Kidney capillary endothelial cell (primary cell): ENCODE measurements around the gene FOXI1.
"Not testable (repeated sequence)": the region's sequence is repeated elsewhere in the genome, so short reads cannot be mapped to it uniquely, and the experiment has no call there.

Source experiments
- DNase-seq: peaks from one replicate; pipeline ENCODE4 v3.0.0-alpha.2; 2018; ENCODE audit warnings: low spot score

The FOXI1 gene

DNA sequence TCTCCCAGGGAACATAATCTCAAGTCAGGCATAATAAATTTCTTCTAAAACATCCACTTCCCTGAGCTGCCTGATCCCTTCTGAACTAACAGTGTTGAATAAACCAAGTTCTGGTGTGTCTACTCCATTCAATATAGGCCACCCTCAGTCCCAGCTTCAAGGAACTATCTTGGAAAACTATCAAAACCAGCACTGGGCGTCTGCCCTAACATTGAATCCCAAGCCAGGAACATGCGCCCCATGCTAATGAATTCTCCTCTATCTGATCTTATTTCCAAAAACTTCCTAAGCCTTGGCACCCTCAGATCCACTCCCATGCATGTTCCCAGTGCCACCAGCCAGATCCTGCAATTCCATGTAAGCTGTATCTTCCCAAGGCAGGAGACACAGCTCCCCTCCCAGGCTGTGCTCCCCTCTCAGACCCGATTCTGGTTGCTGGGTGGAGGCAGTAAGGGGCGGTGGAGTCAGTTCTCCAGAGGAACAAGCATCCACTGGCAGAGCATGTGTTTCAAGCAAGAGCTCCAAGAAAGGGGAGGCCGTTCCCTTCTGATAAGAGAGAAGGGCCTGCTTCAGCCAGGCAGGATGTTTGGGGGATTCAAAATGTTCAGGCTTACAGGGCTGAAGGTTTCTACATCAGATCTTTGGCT, 13.1 kb upstream of the FOXI1 start:
- DNase-seq: no peak

DNA sequence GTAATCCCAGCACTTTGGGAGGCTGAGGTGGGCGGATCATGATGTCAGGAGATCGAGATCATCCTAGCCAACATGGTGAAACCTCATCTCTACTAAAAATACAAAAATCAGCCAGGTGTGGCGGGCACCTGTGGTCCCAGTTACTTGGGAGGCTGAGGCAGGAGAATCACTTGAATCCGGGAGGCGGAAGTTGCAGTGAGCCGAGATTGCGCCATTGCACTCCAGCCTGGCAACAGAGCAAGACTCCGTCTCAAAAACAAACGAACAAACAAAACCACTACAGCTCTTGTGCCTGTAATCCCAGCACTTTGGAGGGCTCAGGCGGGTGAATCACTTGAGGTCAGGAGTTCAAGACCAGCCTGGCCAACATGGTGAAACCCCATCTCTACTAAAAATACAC, 11.4 kb upstream of the FOXI1 start:
- not testable (repeated sequence) for DNase-seq

DNA sequence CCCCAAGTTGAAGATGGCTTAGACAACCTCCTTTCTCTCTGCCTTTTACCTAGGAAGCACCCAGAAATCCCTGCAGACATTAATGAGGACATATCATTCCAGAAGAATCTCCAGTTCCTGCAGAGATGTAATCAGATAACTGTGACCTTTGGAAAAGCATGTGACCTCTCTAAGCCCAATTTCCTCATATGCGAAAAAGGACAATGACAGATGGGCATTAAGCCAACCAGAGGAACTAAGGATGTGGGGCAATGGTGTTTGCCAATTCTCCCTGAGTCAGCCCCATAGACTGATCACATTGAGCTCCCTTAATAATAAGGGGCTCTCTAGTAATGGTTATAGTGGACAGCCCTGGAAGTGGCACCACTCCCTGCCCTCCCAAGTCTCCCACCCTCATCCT, 10.1 kb upstream of the FOXI1 start:
- DNase-seq: peak; percentile 48

DNA sequence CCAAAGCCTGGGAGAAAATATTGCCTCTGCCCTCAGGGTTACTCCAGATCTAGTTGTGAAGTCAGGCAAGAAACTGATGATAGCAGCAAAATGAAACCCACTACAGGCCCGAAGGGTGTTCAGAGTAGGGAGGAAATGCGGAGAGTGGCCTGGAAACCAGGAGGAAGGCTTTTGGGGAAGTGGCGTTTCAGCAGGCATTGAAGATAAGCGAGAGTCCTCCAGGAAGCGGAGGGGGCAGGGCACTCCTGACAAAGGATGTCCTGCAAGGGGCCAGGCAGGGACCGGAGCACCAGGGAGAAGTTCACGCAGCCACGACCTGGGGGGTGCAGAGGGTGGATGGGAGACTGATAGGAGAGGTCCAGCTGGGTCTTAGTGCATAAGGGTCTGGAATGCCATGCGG, 7.8 kb upstream of the FOXI1 start:
- DNase-seq: peak; percentile 24

DNA sequence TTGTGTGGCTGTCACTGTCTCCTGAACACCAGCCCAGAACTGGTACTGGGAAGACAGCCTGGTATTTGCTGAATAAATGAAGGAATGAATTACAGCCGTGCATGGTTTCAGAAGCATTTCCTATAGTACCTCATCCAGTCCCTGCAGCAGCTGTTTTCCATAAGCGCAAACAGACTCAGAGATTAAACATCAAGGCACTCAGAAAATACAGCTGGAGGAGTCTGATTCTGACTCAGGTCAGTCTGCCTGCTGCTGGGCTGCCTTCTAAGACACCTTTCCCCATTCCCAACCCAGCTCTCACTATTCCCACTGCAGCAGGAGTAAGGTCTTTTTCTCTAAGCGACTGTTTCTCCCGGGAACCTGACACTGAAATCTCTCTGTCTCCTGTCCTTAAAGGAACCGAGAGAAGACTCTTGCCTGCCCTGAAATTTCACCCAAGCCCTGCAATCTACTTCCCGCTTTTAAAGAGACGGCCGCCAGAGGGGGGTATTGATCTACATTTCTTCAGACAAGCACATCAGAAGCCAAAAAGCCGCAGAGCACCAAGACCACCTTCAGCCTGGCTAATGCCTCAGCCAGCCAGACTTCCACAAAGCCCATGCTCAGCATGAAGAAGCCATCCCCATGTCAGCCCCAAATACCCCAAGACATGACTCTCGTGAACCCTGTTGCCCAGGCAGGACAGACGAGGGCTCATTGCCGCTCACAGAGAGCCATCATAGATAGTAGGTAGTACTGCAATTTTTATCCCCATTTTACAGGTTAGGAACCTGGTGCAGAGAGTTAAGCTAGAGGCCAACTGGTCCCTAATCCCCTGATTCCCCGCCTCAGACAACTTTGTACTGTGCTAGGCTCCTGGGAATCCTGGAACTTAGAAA, 5.4 kb upstream of the FOXI1 start:
- DNase-seq: peak; percentile 74

DNA sequence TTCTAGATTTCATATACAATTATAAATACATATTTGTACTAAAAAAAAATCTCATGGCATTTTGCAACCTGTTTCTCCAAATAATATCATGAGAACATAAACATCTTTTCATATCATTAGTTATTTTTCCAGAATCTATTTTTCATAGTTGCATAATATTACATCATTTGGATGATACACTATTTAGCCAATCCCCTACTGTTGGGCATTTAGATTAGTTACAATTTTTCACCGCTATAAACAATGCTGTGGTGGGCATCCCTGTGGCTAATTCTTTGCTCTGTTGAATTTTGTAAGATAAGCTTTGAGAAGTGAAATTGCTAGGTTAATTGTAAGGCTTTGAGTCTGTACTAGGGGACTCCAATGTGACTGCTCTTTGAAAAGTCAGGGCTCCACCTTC, 2.2 kb upstream of the FOXI1 start:
- no peak for DNase-seq

DNA sequence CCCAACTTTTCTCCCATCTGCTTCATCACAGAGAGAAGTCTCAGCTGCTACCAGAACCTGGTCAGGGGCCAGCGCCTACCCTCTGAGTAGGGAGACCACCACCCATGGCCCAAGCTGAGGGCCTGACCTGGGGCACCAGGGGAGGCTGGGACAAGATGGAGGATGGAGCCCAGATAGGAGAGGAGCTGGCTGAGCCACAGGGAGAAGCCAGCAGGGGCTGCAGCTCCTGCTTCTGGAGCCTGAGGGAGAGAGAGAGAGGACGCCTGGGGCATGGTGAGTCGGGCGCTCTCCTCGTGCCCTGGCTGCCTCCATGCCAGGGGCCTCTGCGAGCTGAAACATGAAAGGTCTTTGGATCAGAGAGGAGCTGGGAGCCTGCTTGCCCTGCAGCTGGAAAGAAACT, 1.4 kb upstream of the FOXI1 start:
- no peak for DNase-seq

DNA sequence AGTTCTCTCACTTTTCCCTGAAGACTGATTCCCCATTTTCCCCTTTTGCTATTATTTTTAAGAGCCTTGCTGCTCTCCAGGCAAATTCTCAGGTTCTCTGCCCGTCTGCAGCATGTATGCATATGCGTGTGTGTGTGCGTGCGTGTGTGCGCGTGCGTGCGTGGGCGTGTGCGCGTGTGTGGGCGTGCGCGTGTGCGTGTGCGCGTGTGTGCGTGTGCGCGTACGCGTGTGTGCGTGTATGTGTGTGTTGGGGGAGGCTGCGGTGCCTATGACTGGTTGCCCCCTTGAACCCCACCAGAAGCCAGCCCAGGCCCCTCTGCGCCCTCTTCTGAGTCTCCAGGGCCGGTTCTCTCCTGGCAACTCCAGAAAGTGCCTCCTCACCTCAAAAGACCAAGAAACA, 987 bp upstream of the FOXI1 start:
- no peak for DNase-seq

DNA sequence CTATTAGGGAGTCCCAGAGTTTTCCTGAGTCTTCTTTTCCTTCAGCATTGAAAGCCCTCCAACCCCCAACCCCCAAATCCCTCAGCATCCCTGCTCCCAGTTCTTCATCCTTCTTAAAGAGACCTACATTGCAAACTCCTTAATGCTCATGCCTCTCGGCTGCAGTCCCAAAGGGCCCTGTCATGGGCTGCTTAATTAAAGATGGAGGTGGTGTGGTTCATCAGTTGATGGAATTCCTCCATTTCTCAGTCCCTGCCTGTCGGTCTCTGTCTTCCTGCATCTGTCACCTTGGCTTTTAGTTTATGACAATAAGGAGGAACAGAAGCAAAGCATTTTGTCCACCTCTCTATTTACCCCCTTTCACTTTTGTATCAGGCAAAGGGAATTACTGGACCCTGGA, 2.0 kb downstream of the FOXI1 start:
- DNase-seq: no peak

DNA sequence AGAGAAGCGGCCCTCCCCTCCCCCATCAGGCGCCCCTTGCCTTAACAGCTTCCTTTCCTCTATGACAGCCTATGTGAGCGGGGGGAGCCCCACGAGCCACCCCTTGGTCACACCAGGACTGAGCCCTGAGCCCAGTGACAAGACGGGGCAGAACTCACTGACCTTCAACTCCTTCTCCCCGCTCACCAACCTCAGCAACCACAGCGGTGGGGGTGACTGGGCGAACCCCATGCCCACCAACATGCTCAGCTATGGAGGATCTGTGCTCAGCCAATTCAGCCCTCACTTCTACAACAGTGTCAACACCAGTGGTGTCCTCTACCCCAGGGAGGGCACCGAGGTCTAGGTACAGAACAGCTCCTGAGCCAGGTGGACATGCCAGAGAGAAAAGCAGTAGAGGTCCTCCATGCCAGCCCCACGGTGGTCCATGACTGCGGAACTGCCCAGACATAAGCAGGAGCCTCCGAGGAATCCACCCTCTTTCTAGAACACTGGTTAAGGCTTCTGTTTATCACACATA, 2.6 kb downstream of the FOXI1 start:
- no peak for DNase-seq

DNA sequence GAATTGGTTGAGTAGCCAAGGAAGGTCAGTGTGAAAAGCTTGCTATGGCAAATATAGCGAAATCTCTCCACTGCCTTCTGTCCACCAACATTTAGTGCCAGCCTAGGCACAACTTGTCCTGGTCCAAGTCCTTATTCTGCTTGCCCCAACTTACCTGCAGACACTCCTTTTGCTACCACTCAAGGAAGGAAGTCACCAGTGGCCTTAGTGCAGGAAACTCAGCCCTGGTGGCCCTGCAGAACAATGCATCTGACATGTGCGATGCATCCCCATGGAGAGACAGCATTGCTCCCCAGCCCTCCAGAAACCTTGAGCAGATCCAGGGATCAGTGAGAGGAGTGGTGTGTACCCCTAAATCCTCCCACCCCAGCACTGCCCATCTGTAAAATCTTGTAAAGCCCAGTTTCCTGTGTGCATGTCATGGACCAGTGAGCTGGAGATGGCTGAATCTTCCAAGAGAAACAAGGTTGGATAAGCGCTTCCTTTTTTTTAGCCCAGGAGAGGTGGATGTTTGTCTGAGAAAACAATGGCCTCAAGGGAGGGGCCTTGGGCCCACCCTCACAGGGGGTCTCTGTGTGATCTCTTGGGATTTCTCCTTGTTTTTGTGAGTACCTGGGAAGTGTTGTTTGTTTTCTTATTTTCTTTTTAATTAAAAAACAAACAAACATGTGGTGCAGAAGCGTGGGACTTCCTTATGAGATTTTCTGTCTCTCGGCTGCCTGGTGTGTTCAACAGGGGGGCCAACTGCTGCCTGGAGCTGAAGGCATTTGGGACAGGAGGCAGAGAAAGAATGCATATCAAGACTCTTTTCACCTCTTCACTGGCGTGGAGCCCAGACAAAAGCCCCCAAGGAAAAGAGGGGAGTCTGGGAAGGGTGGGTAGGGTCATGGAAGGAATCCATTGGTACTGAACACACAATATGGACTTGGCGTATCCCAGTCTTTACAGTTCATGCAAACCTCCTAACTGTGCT, 3.6 kb downstream of the FOXI1 start:
- no peak for DNase-seq

DNA sequence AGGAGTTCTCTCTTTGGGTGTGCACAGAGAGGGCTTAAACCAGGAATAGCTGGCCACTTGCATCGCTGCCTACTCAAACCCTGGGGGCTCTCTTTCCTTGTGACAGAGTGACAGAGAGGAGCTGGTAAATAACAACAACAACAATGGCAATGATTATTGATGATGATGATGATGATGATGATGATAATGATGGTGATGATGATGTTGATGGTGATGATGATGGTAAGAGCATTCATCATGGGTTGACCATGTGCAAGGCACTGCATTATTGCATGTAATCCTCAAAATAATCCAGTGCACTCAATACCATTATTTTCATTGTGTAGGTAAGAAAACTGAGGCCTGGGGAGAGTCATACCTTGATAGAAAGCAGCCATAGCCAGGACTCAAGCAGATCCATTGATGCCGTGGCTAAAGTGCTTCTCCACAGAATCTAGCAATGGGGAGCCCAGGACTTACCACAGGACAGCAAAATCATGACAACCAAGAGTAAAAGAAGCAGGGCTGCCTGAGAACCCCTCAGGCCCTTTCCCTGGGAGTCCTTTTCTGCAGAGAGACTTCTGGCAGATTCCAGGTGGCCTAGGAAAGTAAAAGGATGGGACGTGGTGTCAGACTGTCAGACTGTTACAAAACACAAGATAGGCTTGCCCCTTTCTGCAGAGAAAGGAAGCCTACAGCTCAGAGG, 4.8 kb downstream of the FOXI1 start:
- no peak for DNase-seq

DNA sequence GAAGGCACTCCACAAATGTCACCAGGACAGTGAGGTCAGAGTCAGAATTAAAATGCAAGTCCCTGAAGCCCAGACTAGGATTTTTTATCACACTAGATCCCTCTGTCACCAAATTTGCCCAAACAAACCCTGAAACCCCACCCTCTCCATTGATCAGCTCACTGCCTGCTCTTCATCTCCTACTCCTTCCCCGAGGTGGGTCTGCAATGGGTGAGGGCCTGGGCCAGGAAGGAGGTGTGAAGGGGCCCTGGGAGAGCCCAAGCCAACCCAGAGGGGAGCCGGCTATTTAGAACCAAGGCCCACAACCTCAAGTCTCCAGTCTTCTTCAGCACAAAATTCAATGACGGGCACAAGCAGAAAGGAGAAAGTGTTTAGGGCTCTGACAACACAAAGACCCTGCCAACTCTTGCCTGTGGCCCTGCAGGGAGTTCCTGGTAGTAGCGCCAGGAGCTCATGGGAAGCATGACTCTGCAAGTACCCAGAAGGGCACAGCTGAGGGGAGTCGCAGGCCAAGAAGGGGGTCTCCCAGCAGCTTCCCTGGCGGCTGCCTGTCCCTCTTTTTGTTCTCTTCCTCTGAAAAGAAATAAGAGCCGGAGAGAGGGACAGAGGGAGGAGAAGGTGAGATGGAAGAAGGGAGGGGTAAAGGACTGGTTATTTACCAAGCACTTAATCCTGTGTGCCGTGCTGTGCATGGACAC, 5.5 kb downstream of the FOXI1 start:
- no peak for DNase-seq

DNA sequence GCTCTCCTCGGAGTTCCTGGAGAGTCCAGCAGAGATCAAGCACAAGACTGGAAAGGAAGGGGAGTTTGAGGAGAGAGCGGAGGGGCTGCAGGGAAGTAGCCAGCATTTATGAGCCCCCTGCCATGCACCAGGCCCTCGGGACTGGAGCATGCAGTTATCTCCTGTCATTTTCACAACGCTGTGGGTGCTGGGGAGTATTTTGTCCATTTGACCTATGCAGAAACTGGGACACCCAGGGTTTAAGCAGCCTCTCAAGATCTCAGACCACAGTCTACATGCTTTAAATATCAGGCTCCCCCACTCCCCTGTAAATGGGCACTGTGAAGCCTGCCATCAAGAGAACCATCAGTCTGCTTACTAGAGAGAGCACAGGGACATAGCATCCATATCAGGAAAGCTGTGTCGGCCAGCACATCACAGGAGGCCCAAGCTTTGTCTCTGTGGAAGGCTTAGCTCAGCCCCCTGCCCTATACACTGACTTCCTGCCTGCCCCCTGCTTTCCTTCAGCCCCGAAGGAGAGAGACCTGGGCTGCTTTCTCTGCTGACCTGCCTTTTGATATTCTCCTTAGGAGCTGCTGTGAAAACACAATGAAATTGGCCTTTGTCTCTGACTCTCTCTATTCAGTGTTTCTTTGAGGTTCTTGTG, 7.3 kb downstream of the FOXI1 start:
- DNase-seq: no peak

DNA sequence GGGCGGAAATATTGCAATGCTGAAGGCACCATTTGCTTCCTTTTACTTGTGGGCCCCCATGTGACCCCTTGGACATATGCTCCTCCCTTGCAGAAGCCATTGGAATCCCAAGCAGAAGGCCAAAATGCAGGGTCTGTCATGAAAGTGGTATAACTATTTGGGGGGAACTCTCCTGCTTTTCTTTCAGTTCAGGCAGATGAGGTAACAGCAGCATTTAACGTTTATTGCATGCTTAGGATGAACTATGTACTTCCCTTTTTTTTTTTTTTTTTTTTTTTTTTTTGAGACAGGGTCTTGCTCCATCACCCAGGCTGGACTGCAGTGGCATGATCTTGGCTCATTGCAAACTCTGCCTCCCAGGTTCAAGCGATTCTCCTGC, 7.8 kb downstream of the FOXI1 start:
- DNase-seq: no peak

DNA sequence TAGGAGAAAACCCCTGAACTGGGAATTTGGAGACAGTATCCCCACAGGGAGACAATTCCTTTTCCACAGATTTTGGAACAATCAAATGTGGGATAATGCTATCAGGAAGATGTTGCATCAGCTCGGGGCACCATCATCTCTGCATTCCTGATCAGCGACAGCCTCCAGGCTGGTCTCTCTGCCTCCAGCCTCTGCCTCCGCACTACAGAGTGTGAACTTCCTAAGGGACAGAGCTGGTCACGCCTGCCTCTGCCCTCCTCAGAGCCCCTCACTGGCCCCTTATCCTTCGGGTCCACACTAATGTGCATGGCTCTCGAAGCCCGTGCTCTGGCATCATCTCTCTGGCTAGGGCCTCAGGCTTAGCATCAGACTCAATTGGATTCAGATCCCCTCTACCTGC, 8.6 kb downstream of the FOXI1 start:
- DNase-seq: no peak

DNA sequence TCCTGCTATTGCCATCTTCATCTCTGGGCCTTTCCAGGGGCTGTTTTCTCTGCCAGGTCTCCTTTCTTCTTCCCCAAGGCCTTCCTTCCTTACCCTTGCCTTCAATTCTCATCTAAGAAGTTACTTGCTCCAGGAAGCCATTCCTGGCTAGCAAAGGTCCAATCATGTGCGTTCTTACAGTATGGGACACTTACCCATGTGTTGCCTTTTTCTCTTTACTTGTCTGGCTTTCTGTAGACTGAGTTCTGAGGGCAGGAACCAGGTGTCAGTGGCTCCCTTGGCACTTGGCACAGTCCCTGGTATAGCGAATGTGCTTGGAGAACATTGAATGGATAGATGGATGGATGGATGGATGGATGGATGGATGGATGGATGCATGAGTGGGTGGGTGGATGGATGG, 10.2 kb downstream of the FOXI1 start:
- no peak for DNase-seq

DNA sequence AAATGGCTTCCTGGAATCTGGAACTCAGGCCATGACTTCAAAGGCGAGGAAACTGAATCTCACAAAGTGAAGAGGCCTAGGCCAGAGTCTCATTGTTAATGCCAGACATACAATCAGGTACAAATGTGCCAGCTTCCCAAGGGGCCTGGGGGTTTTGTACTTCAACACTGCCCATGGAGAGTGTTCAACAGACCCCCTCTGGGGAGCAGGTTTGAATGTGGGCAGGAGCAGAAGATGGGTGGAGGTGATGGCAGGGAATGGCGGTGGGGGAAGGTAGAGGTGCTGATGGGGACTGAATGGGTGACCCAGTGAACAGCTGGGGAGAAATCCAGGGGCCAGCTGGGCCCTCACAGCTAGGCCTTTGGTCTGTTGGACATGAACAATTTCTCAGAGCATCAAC, 12.0 kb downstream of the FOXI1 start:
- DNase-seq: no peak

DNA sequence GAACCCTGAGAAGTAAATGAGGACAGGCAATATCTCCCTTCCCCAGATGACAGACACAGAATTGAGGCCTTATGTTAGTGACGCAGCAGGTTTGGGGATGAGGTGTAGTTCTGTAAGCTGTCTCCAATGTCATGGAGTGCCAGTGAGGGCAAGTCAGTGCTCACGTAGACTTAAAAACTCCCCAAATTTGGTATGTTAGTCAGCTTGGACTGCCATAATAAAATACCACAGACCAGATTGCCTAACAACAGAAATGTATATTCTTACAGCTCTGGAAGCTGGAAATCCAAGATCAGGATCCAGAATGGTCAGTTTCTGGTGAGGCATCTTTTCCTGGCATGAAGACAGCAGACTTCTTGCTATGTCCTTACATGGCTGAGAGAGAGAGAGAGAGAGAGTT, 14.9 kb downstream of the FOXI1 start:
- DNase-seq: no peak

DNA sequence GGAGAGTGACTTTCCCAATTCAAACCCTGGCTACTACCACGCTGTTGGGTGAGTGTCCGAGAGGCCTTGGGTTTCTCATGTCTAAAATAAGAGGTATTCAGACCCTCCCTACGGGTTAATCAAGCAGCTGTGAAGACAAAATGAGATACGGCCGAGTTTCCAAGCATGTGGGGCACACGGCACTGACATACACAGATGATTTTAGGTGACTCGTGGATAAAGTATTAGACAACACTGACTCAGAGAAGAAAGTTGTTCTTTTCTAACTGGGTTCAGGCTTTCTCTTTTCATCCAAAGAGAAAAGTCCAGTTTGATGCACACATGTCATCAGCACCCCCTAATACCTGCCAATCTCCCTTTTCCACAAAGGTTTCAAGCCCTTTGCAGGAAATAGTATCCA, 15.6 kb downstream of the FOXI1 start:
- no peak for DNase-seq

DNA sequence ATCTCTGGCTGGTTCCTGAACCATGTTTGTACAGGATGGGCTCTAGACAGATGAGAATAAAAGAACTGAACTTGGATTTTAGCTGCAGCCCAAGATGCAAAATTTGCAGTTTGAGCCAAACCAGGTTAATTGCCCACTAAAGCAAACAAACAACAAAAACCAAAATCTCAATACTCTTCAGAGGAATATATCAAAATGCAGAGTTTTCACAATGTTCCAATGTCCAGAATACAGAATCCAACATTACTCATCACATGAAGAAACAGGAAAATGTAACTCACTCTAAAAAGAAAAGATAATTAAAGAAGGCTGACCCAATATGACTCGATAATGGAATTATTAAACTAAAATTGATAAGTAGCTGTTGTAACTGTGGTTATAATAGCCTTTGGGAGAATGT, 20.4 kb downstream of the FOXI1 start:
- DNase-seq: no peak
